SK-N-SH (cell line): Measurements from ENCODE around the gene NUTF2. TPM values are rescaled to one million over a fixed set of nuclear protein-coding genes. Genes with fewer than 3 reads are reported as not detected.
A peak's percentile ranks its signal among the peaks of the same experiment; 100 is the strongest.

Experiments used
- CTCF ChIA-PET: fragments of 300-600, 350-600 bp; formaldehyde crosslinking; extraction: SDS; loops from one replicate; lab custom pipeline; 2021; lab: Yijun Ruan, JAX
- POLR2A ChIA-PET: fragments of 350-600 bp; sonication (Branson Sonifier 250); formaldehyde crosslinking; extraction: SDS; loops from one replicate; lab custom pipeline; 2020; ENCODE audit warnings: antibody characterized with exemption, inconsistent platforms; lab: Yijun Ruan, JAX
- DNase-seq: peaks from one replicate; pipeline ENCODE4 v3.0.0; 2012
- H2AFZ ChIP-seq: fragments of 200-600 bp; sonication (generic); 2 replicates; pipeline ENCODE4 v1.8.1; 2016; ENCODE audit warnings: antibody characterized with exemption, mild to moderate bottlenecking, low read depth
- H3F3A ChIP-seq: fragments of 200-600 bp; sonication (generic); replicated peaks from 2 replicates; pipeline ENCODE3; 2016; ENCODE audit warnings: antibody characterized with exemption, mild to moderate bottlenecking; ENCODE audit not compliant: insufficient read depth
- H3K27ac ChIP-seq, 2 experiments: fragments of 200-500 bp in 1 of 2; fragments of 200-600 bp in 1 of 2; sonication (Bioruptor generic) in 1 of 2; sonication (generic), shearing (Covaris generic) in 1 of 2; 2 replicates each; pipeline versions ENCODE4 v1.5.1 to v1.6.1; 2014 to 2016; ENCODE audit warnings: low read depth in 2 of 2, inconsistent platforms in 1 of 2, low read length in 1 of 2, mild to moderate bottlenecking in 1 of 2, mixed read lengths in 1 of 2
- H3K27me3 ChIP-seq: fragments of 200-600 bp; sonication (generic), shearing (Covaris generic); 2 replicates; pipeline ENCODE4 v1.6.1; 2016; ENCODE audit warnings: mixed run types; ENCODE audit not compliant: insufficient read depth
- H3K36me3 ChIP-seq, 2 experiments: fragments of 200-500 bp in 1 of 2; fragments of 200-600 bp in 1 of 2; sonication (Bioruptor generic) in 1 of 2; sonication (generic) in 1 of 2; replicated peaks in 1 of 2; 2 replicates each; pipeline versions ENCODE3 to v1.5.1; 2014 to 2016; ENCODE audit warnings: low read length in 1 of 2, mild to moderate bottlenecking in 1 of 2; ENCODE audit not compliant: insufficient read depth in 2 of 2, control insufficient read depth in 1 of 2
- H3K4me1 ChIP-seq, 2 experiments: fragments of 200-500 bp in 1 of 2; fragments of 200-600 bp in 1 of 2; sonication (Bioruptor generic) in 1 of 2; sonication (generic), shearing (Covaris generic) in 1 of 2; 2 replicates each; pipeline versions ENCODE4 v1.5.1 to v1.6.1; 2014 to 2016; ENCODE audit warnings: low read depth in 1 of 2, low read length in 1 of 2, mixed run types in 1 of 2; ENCODE audit not compliant: insufficient read depth in 2 of 2, control insufficient read depth in 1 of 2
- H3K4me2 ChIP-seq: fragments of 200-600 bp; sonication (generic), shearing (Covaris generic); 2 replicates; pipeline ENCODE4 v1.6.1; 2017; ENCODE audit warnings: mixed run types
- H3K4me3 ChIP-seq, 2 experiments: fragments of 200-500 bp in 1 of 2; fragments of 200-600 bp in 1 of 2; sonication (Bioruptor generic) in 1 of 2; sonication (generic), shearing (Covaris generic) in 1 of 2; 2 replicates each; pipeline versions ENCODE4 v1.5.1 to v1.8.1; 2014 to 2016; ENCODE audit warnings: low read depth in 2 of 2, inconsistent platforms in 1 of 2, low read length in 1 of 2, mild to moderate bottlenecking in 1 of 2, mixed read lengths in 1 of 2, moderate library complexity in 1 of 2
- H3K79me2 ChIP-seq: fragments of 200-600 bp; sonication (generic); 2 replicates; pipeline ENCODE4 v1.8.1; 2017; ENCODE audit warnings: mild to moderate bottlenecking; ENCODE audit not compliant: insufficient read depth
- H3K9ac ChIP-seq: fragments of 200-600 bp; sonication (generic); 2 replicates; pipeline ENCODE4 v1.6.1; 2017; ENCODE audit warnings: mixed run types
- H3K9me2 ChIP-seq: fragments of 200-600 bp; sonication (generic); 2 replicates; pipeline ENCODE4 v1.6.1; 2017; ENCODE audit warnings: mixed run types
- H3K9me3 ChIP-seq: fragments of 200-600 bp; sonication (generic); 2 replicates; pipeline ENCODE4 v1.6.1; 2017; ENCODE audit warnings: mixed run types, mild to moderate bottlenecking, moderate library complexity
- H4K20me1 ChIP-seq: fragments of 200-600 bp; sonication (generic); 2 replicates; pipeline ENCODE4 v1.6.1; 2017; ENCODE audit warnings: mild to moderate bottlenecking, mixed run types; ENCODE audit not compliant: insufficient read depth
- FOXJ3 ChIP-seq: sonication (generic); formaldehyde crosslinking; IDR thresholded peaks from 2 replicates; pipeline ENCODE4 v1.5.1; 2020; ENCODE audit warnings: mild to moderate bottlenecking, missing genetic modification reagents
- JUND ChIP-seq: IDR thresholded peaks from 2 replicates; pipeline ENCODE4 v1.4.0; 2012
- MEF2A ChIP-seq: IDR thresholded peaks from 2 replicates; pipeline ENCODE4 v1.4.0; 2012; ENCODE audit warnings: low read depth, borderline replicate concordance
- MXI1 ChIP-seq: IDR thresholded peaks from 2 replicates; pipeline ENCODE4 v1.6.1; 2012; ENCODE audit warnings: mild to moderate bottlenecking, low read depth, low read length, improper control_type of control experiment
- TCF12 ChIP-seq: IDR thresholded peaks from 2 replicates; pipeline ENCODE4 v1.4.0; 2012
- TEAD4 ChIP-seq: IDR thresholded peaks from 2 replicates; pipeline ENCODE4 v1.4.0; 2012; ENCODE audit warnings: mild to moderate bottlenecking, borderline replicate concordance; ENCODE audit not compliant: insufficient read depth
- YY1 ChIP-seq: IDR thresholded peaks from 2 replicates; pipeline ENCODE4 v1.4.0; 2012; ENCODE audit warnings: low read depth, mild to moderate bottlenecking
- WGBS: methylation state at CpG from one replicate; pipeline ENCODE4 v1.1.6; 2017; ENCODE audit warnings: low lambda C conversion rate; 5-methylcytosine and 5-hydroxymethylcytosine counted together
- polyA plus RNA-seq, 3 experiments: library from polyadenylated mRNA; depleted of rRNA; stranded (reverse); fragments of >200 nt; gene quantifications; 2 replicates each; pipeline ENCODE4 v1.2.3, GENCODE V29; 2012
- TF ChIP-seq, protein P1 (sequence below): IDR thresholded peaks from 2 replicates; pipeline ENCODE4 v1.4.0; 2012; ENCODE audit warnings: low read depth
- TF ChIP-seq, protein P2 (sequence below): IDR thresholded peaks from 2 replicates; pipeline ENCODE4 v1.4.0; 2012; ENCODE audit warnings: low read depth, borderline replicate concordance

Gene NUTF2
- polyA plus RNA-seq, 1 of the 3 experiments (the other 2 are of a cell fraction): 449 TPM

DNA sequence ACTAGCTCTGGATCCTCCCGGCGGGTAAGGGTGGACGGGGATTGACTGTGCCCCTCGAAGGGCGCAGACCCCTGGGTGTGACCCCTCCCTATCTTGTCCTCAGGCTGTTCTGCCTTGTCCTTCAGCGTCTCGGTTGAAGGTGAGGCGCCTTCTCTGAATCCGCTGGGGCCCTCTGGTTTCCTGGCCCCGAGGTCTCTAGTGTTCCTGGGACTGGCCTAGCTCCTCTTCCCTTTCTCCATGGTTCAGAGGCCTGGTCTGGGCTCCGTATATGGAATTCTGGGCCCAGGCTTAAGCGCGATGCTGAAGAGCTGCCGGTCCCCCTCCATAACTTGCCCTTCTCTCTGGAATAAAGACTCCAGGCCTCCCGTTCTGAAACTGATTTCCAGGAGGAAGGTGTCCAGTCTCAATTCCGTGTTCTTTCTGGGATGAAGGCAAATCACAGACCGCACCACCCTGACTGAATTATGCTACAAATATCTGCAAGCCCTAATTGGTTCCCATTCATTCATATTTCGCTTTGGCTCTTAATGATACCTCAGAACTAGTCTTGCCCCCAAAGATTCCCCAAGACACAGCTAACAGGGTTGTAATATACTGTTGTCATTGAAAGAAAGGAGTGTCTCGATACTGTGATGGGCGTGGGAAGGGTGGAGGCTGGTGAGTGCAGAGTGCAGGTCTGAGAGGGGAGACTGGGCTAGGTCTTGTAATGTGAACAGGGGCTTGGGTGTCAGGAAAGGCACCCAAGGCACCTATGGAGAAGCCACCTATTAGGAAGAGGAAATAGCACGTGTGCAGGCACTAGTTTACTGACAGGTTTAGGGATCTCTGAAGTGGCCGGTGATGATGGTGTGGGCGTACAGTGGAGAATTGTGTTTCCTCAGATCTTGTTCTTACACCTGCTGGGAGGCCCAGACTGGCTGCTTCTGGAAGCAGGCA lies 27.0 kb downstream of the NUTF2 start:
- peaks cover 27% of the 10 kb centered on the region for H4K20me1 ChIP-seq
- peak overlapping the region; percentile 64 to 66; a peak in 3 of 4 replicates for H3K27ac ChIP-seq
- H3K4me2 ChIP-seq: peak overlapping the region; percentile 99
- H3K79me2 ChIP-seq: peaks cover 46% of the 10 kb centered on the region
- POLR2A ChIA-PET: interaction anchor here (0.6 to 1.4 kb wide), 3 partner anchors 9 to 172 kb away, joined by 4 to 6 read pairs (median 5); partner anchors contain the start of gene NRN1L
- H3K27me3 ChIP-seq: no peaks in the 10 kb centered on the region
- H3K9me3 ChIP-seq: no peaks in the 10 kb centered on the region
- CTCF ChIA-PET: interaction anchor here (0.8 to 22.4 kb wide), 6 partner anchors 11 to 353 kb away, joined by 4 to 564 read pairs (median 6); partner anchors contain the start of genes CTRL, LCAT, NRN1L and PSMB10
- H3F3A ChIP-seq: peaks cover 20% of the 10 kb centered on the region
- no peak for TF ChIP-seq MEF2A
- no peak for TF ChIP-seq TCF12
- TF ChIP-seq MXI1: no peak
- TF ChIP-seq, protein P1, sequence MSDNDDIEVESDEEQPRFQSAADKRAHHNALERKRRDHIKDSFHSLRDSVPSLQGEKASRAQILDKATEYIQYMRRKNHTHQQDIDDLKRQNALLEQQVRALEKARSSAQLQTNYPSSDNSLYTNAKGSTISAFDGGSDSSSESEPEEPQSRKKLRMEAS: no peak
- no peak for TF ChIP-seq TEAD4
- H3K4me3 ChIP-seq: peak overlapping the region; percentile 94 to 96
- H2AFZ ChIP-seq: peak overlapping the region; percentile 82; the same call in 1 of the 2 replicates
- 16% methylated on average over 17 of the region's 23 CpGs for WGBS
- H3K4me1 ChIP-seq: peaks cover 11 to 13% of the 10 kb centered on the region in 2 experiments; a peak in 1 of 4 replicates
- no peaks in the 10 kb centered on the region for H3K9me2 ChIP-seq
- H3K9ac ChIP-seq: peak overlapping the region; percentile 95
- peaks cover 22 to 53% of the 10 kb centered on the region in 2 experiments for H3K36me3 ChIP-seq
- no peak for DNase-seq

DNA sequence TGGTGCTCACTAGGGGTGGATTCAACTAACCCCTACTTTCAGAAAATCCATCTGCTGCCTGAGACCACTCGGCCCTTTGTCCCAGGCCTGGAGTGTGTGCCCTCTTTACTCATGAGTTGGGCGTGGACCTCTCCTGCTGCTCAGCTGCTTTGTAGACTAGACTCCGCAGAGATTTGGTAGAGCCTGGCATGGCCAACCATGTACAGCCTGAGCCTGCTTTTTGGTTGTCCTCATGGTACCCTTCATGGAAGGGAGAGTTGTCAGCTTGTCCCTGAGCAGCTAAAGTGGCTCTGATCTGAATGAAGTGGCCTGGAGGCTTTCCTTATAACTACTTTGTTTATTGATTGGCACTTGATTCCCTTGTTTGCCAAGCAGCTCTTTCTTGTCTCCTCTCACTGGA lies 27.6 kb downstream of the NUTF2 start:
- peaks cover 46% of the 10 kb centered on the region for H3K79me2 ChIP-seq
- peak overlapping the region; percentile 94 to 96 for H3K4me3 ChIP-seq
- no peak for TF ChIP-seq JUND
- no peak for TF ChIP-seq FOXJ3
- no peak for TF ChIP-seq TEAD4
- TF ChIP-seq, protein P2, sequence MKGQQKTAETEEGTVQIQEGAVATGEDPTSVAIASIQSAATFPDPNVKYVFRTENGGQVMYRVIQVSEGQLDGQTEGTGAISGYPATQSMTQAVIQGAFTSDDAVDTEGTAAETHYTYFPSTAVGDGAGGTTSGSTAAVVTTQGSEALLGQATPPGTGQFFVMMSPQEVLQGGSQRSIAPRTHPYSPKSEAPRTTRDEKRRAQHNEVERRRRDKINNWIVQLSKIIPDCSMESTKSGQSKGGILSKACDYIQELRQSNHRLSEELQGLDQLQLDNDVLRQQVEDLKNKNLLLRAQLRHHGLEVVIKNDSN: no peak
- TF ChIP-seq YY1: no peak
- TF ChIP-seq, all 33 proteins: peak for 0
- Histone ChIP-seq H3K27ac (no peak overlapping the region), H3K27me3 (no peaks in the 10 kb centered on the region), H3K9me2 (no peaks in the 10 kb centered on the region), H4K20me1 (peaks cover 27% of the 10 kb centered on the region), H3K36me3 (peaks cover 27 to 57% of the 10 kb centered on the region in 2 experiments), H3K9me3 (no peaks in the 10 kb centered on the region), H3F3A (peaks cover 20% of the 10 kb centered on the region), H3K4me1 (peaks cover 11 to 13% of the 10 kb centered on the region in 2 experiments; a peak in 1 of 4 replicates), H3K4me2 (peak overlapping the region; percentile 99), H2AFZ (no peak overlapping the region), H3K9ac (peak overlapping the region; percentile 95)
- WGBS: no CpG with 5 or more reads among the region's 3 CpGs
- POLR2A ChIA-PET: no interaction called here
- CTCF ChIA-PET: interaction anchor here (1.2 to 22.4 kb wide), 5 partner anchors 10 to 353 kb away, joined by 4 to 564 read pairs (median 7); partner anchors contain the start of genes CTRL, LCAT, NRN1L and PSMB10
- no peak for DNase-seq
